Astrocyte (in vitro differentiated cells and primary cell): Measurements from ENCODE around the gene DCAF10.

Source experiments
- EZH2 ChIP-seq: IDR thresholded peaks from 2 replicates; pipeline ENCODE4 v1.6.1; 2012; ENCODE audit warnings: mild to moderate bottlenecking, low read length, inconsistent platforms; ENCODE audit not compliant: insufficient read depth
- TF ChIP-seq, protein P1 (sequence below): IDR thresholded peaks from 2 replicates; pipeline ENCODE4 v1.5.1; 2011; ENCODE audit warnings: low read depth, mild to moderate bottlenecking, inconsistent platforms, low read length, moderate library complexity; ENCODE audit not compliant: insufficient read depth

DNA sequence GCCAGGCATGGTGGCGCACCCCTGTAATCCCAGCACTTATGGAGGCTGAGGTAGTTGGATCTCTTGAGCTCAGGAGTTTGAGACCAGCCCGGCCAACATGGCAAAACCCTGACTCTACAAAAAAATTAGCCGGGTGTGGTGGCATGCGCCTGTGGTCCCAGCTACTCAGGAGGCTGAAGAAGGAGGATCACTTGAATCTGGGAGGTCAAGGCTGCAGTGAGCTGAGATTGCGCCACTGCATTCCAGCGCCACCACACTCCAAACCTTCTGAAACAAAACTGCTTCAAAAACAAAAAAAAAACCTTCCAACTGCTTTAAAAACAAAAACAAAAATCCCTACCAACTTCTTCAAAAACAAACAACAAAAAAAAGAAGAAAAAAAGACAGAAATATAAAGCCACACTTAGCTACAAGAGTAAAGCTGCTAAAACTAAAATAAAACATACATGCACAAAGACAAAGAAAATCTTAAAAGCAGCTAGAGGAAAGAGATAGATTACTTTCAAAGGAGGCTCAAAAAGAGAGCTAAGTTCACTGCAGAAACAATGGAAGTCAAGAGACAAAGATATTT is 11.4 kb downstream of the DCAF10 start:
- TF ChIP-seq, protein P1, sequence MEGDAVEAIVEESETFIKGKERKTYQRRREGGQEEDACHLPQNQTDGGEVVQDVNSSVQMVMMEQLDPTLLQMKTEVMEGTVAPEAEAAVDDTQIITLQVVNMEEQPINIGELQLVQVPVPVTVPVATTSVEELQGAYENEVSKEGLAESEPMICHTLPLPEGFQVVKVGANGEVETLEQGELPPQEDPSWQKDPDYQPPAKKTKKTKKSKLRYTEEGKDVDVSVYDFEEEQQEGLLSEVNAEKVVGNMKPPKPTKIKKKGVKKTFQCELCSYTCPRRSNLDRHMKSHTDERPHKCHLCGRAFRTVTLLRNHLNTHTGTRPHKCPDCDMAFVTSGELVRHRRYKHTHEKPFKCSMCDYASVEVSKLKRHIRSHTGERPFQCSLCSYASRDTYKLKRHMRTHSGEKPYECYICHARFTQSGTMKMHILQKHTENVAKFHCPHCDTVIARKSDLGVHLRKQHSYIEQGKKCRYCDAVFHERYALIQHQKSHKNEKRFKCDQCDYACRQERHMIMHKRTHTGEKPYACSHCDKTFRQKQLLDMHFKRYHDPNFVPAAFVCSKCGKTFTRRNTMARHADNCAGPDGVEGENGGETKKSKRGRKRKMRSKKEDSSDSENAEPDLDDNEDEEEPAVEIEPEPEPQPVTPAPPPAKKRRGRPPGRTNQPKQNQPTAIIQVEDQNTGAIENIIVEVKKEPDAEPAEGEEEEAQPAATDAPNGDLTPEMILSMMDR = no peak
- TF ChIP-seq EZH2 = no peak
